Measurements from ENCODE around the gene RASSF3.
"Not testable (repeated sequence)": the region's sequence is repeated elsewhere in the genome, so short reads cannot be mapped to it uniquely, and the experiment has no call there.

Gene RASSF3

GRCh38 chr12:64672925-64673409, 62.7 kb downstream of the RASSF3 start:
- DNase-seq, result no peak

GRCh38 chr12:64673490-64674169, 63.3 kb downstream of the RASSF3 start:
- DNase-seq, result no peak

- DNase-seq, result no peak
These were observed 64.2 kb downstream of the RASSF3 start for GRCh38 chr12:64674367-64674922.

- no peak for DNase-seq
These were observed 65.5 kb downstream of the RASSF3 start for GRCh38 chr12:64675795-64676194.

GRCh38 chr12:64678248-64678647, 68.0 kb downstream of the RASSF3 start:
- DNase-seq, result no peak

- DNase-seq, result no peak
These were observed 68.5 kb downstream of the RASSF3 start for GRCh38 chr12:64678835-64679234.

- DNase-seq, result no peak
These were observed 69.2 kb downstream of the RASSF3 start for GRCh38 chr12:64679487-64680001.

DNA sequence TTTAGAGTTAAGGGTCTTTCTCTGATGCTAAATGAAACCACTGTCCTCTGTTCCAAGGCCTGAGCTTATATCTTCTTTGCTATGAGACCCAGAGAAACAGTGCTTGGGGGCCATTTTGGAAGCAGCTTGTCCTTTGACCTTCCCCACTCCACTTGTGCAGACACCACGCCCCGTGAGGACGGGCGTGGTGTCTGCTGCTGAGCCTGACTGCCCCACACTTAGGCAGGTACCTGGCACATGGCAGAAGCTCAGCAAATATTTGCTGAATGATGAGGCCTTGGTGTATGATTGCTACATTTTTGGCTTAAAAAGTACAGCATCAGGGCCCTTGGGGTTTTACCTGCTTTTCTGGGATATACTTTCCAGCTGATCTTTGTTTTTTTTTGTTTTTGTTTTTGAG, 69.9 kb downstream of the RASSF3 start:
- DNase-seq, result no peak

- DNase-seq, result no peak
These were observed 71.1 kb downstream of the RASSF3 start for GRCh38 chr12:64681200-64682052.

- peak; percentile 35 for DNase-seq
These were observed 72.4 kb downstream of the RASSF3 start for GRCh38 chr12:64682572-64683277.

- no peak for DNase-seq
These were observed 73.7 kb downstream of the RASSF3 start for GRCh38 chr12:64683816-64684543.

DNA sequence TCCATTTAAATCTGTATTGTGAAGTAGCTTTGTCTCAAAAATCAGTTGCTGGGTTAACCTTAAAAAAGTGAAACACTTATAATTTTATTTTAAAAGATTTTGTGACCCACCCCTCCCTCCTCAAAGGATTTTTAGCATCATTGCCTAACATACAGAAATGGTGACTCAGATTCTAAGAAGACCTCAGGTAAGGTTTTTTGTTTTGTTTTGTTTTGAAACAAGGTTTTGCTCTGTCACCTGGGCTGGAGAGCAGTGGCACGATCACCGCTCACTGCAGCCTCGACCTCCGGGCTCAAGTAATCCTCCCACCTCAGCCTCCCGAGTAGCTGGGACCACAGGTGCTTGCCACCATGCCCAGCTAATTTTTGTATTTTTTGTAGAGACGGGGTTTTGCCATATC, 74.8 kb downstream of the RASSF3 start:
- no peak for DNase-seq

- no peak for DNase-seq
These were observed 75.3 kb downstream of the RASSF3 start for GRCh38 chr12:64685605-64686004.

- DNase-seq, result no peak
These were observed 77.5 kb downstream of the RASSF3 start for GRCh38 chr12:64687816-64688215.

GRCh38 chr12:64688219-64688618, 77.9 kb downstream of the RASSF3 start:
- DNase-seq, result no peak

GRCh38 chr12:64688715-64689114, 78.4 kb downstream of the RASSF3 start:
- DNase-seq, result no peak

DNA sequence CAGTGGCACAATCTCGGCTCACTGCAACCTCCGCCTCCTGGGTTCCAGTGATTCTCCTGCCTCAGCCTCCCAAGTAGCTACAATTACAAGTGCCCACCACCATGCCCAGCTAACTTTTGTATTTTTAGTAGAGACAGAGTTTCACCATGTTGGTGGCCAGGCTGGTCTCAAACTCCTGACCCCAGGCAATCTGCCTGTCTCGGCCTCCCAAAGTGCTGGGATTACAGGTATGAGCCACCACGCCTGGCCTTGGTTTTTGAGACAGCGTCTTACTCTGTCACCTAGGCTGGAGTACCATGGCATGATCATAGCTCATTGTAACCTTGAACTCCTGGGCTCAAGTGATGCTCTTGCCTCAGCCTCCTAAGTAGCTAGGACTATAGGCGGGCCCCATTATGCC, 79.9 kb downstream of the RASSF3 start:
- not testable (repeated sequence) for DNase-seq

DNA sequence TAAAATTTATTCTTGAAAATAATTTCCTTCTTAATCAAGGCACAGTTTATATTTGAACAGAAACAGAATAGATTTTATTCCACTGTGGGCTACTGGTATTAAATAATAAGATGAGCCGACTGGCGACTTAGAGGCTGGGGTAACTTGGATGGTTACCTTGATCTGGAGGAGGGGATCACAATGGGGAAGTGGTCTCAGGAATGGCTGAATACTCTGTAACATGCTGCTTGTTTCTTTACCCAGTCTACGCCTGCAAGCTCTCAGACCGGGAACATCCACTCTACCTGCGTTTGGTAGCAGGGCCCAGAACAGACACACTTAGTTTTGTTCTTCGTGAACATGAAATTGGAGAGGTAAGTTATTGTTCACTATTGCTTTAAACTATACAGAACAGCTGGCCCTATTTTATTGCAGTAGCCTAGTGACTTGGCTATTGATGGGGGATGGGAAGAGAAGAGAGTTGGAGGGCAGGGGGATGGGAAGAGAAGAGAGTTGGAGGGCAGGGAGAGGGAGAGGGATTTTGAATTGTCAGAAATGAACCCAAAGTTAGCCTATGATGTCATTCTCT, 81.0 kb downstream of the RASSF3 start:
- DNase-seq, result peak; percentile 77

DNA sequence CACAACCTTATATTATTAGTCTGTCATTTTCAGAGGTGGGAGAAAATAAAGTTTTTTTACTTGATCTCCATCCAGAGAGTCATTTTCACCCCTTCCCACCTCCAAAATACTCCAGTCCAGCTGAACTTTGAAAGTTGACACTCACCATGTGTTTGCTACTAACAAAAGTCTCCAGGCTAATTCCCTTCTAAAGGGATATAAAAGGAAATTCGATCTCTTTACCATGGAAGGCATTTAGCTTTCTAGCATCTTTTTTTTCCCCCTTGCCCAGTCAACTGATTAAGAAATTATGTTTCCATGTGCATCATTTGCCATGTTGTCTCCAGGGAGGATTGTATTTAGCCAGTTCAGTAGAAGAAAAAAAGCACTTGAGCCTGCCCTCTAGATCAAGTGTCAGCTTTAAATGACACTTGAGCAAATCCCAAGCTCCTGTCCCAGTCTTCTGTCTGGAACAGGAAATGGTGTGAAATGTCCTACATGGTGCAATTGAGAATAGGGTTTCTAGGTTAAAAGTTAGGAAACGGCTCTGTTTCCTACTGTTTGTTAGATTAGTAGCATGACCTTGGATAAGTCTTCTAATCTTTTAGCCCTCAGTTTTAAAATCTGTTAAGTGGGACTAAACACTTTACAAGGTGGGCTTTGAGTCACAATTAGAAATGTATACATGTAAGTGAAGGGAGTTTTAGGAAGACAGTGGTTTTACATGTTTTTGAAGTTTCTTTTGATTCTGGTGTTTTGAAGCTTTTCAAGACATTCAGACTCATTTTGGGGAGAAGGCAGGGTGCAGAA, 81.7 kb downstream of the RASSF3 start:
- DNase-seq, result peak; percentile 98

DNA sequence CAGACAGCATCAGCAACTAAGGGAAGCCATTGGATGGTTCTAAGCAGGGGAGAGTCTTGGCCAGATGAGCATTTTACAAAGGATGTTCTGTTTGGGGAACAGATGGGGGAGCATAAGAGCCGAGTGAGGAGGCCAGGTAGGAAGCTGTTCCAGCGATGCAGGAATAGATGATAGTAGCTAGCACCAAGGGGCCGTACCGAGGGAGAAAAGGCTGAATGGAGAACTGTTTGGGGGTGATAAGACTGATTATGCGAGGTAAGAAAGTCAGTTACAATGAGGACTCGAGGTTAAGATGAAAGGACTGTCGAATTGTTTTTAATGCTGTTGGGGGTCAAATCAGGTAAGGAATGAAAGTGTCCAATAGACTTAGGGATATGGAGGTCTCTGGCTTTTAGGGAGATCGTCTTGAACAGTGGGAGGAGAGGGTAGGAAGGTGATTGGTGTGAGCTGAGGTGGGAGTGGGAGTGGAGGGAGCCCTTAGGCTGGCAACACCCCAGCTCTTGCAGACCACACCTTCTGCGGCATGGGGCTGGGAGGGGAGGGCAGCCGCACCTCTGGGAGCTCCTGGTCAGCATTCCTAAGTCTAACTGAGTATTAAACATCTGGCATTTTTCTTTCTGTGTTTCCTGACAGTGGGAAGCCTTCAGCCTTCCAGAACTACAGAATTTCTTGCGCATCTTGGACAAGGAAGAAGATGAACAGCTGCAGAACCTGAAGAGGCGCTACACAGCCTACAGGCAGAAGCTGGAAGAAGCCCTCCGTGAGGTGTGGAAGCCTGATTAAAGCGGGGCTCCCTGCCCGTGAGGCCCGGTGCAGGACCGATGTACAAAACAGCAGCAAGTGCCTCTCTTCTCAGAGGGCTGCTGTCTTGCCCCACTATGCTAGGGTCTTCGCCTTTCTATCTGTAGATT, 84.1 kb downstream of the RASSF3 start:
- peak; percentile 60 for DNase-seq
